Adrenal gland (tissue), 12 donors: Measurements from ENCODE around the gene TKT. TPM values are rescaled to one million over a fixed set of nuclear protein-coding genes. Genes with fewer than 3 reads are reported as not detected.
A peak's percentile ranks its signal among the peaks of the same experiment; 100 is the strongest.
"Not testable (repeated sequence)": the region's sequence is repeated elsewhere in the genome, so short reads cannot be mapped to it uniquely, and the experiment has no call there.

Source experiments
- DNase-seq, 7 donors: peaks; one replicate each; pipeline ENCODE4 v3.0.0-alpha.2; 2019 to 2020
- H3K27ac ChIP-seq, 5 donors: fragments of 200-600 bp; sonication (generic) in 4 of 5; 1 replicate in 3 of 5; 2 replicates in 2 of 5; pipeline versions ENCODE4 v1.5.1 to v1.8.0; 2016 to 2020; ENCODE audit warnings: mild to moderate bottlenecking in 1 of 5
- H3K27me3 ChIP-seq: fragments of 200-600 bp; 2 replicates; pipeline ENCODE4 v1.8.0; 2021
- H3K36me3 ChIP-seq, 2 donors: fragments of 200-600 bp; replicated peaks in 1 of 2; 1 replicate in 1 of 2; 2 replicates in 1 of 2; pipeline versions ENCODE4 v1.5.1 to v1.8.0; 2018 to 2022
- H3K4me1 ChIP-seq, 2 donors: fragments of 200-600 bp; replicated peaks in 1 of 2; 1 replicate in 1 of 2; 2 replicates in 1 of 2; pipeline versions ENCODE4 v1.5.1 to v1.8.0; 2018 to 2021
- H3K4me3 ChIP-seq, 4 donors: fragments of 200-600 bp; sonication (generic) in 3 of 4; one replicate each; pipeline ENCODE4 v1.5.1; 2016 to 2018
- H3K9me3 ChIP-seq, 3 donors: fragments of 200-600 bp; sonication (generic) in 1 of 3; replicated peaks in 1 of 3; 1 replicate in 2 of 3; 2 replicates in 1 of 3; pipeline versions ENCODE4 v1.5.1 to v1.8.0; 2016 to 2021
- POLR2A ChIP-seq, 2 donors: fragments of 450-650 bp; IDR thresholded peaks; one replicate each; pipeline ENCODE4 v1.6.1; 2017; ENCODE audit warnings: antibody characterized with exemption in 2 of 2, mild to moderate bottlenecking in 2 of 2, moderate library complexity in 1 of 2
- WGBS, 4 donors: extraction: QIAGEN DNeasy Blood & Tissue Kit in 2 of 4; methylation state at CpG; one replicate each; pipeline versions ENCODE4 v1.1.5 to v1.1.7; 2013 to 2017; 5-methylcytosine and 5-hydroxymethylcytosine counted together
- intact Hi-C, 2 donors: fragments of 100-400 bp; cut with DNase I; formaldehyde crosslinking; loops; one replicate each; pipeline versions ENCODE4 v1.14.1 to v1.15.0; 2022 to 2023
- polyA plus RNA-seq, 3 donors: library from polyadenylated mRNA; stranded (reverse); fragments of 200-250 nt in 2 of 3; fragments of 350-450 nt in 1 of 3; fragmentation: Illumina TruSeq in 1 of 3; extraction: RNeasy Lipid Tissue Mini Kit (QIAGEN cat#74804) in 1 of 3; gene quantifications; one replicate each; pipeline ENCODE4 v1.2.3, GENCODE V29; 2013 to 2014
- total RNA-seq, 9 donors: library from RNA; depleted of rRNA in 4 of 9; stranded (reverse); fragments of >200 nt in 4 of 9; fragments of 120-200 nt in 1 of 9; fragmentation: NEBNext Ultra II Directional in 1 of 9; extraction: Animal tissue kit (Norgen Biotek cat#: 25700) in 1 of 9; gene quantifications; one replicate each; pipeline versions ENCODE4 v1.1.0 to v1.2.4, GENCODE V29; 2013 to 2023
- TF ChIP-seq, protein P1 (sequence below), 6 experiments: fragments of 450-650 bp in 4 of 6; fragments of 200-600 bp in 2 of 6; sonication (generic) in 1 of 6; IDR thresholded peaks; 1 replicate in 5 of 6; 2 replicates in 1 of 6; pipeline versions ENCODE4 v1.5.1 to v1.8.0; 2016 to 2021; ENCODE audit warnings: antibody characterized with exemption in 6 of 6, mild to moderate bottlenecking in 2 of 6, moderate library complexity in 1 of 6
- donor health status: healthy with polysubstance abuse.
- donor health status: Bipolar disorder and iron deficiency.
- donor health status: DM: yes; HTN: yes; CAD: no.
- donor health status: DM: no; HTN: no; CAD: no.
- donor health status: DM: no; HTN: no; CAD: no.
- donor health status: DM: yes; HTN: yes; CAD: no.

Gene TKT
- total and polyA plus RNA-seq, 12 donors, result 131 to 516 (median 276) TPM

DNA sequence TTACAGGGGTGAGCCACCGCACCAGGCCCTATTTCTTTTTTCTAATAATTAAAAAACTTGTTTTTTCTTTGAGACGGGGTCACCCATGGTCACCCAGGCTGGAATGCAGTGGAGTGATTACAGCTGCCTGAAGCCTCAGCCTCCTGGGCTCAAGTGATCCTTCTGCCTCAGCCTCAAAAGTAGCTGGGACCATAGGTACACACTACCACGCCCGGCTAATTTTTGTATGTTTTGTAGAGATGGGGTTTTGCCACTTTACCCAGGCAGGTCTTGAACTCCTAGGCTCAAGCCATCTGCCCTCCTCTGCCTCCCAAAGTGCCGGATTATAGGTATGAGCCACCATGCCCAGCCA, 858 bp upstream of the TKT start:
- Histone ChIP-seq H3K36me3 (no peaks in the 10 kb centered on the region), H3K27me3 (no peaks in the 10 kb centered on the region), H3K9me3 (no peaks in the 10 kb centered on the region), H3K4me1 (peaks cover 24 to 30% of the 10 kb centered on the region in 2 donors), H3K4me3 (no peak overlapping the region), H3K27ac (no peak overlapping the region)
- 81 to 89% (median 82%) methylated on average over 5 of the region's 5 CpGs for WGBS, 4 donors
- TF ChIP-seq, protein P1, sequence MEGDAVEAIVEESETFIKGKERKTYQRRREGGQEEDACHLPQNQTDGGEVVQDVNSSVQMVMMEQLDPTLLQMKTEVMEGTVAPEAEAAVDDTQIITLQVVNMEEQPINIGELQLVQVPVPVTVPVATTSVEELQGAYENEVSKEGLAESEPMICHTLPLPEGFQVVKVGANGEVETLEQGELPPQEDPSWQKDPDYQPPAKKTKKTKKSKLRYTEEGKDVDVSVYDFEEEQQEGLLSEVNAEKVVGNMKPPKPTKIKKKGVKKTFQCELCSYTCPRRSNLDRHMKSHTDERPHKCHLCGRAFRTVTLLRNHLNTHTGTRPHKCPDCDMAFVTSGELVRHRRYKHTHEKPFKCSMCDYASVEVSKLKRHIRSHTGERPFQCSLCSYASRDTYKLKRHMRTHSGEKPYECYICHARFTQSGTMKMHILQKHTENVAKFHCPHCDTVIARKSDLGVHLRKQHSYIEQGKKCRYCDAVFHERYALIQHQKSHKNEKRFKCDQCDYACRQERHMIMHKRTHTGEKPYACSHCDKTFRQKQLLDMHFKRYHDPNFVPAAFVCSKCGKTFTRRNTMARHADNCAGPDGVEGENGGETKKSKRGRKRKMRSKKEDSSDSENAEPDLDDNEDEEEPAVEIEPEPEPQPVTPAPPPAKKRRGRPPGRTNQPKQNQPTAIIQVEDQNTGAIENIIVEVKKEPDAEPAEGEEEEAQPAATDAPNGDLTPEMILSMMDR (IDR thresholded peaks at IDR 0.05), result no peak
- TF ChIP-seq POLR2A (IDR thresholded peaks at IDR 0.05), result no peak
- intact Hi-C loops, result no loop called here
- no peak for DNase-seq

DNA sequence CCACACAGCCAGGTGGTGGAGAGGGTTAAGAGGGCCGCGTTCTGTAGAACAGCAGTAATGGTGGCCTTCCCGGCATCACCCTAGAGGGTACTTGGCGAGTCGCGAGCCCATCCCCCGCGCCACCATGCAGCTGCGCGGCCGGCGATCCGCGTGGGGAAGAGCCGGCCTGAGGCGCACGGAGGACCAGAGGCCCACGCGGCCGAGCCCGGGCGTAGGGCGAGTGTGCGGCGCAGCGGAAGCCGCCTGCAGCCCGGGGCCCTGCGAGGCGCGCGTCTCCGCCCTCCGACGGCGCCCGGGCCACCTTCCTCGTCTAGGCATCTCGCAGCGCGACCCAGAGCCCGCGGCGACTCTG, 423 bp downstream of the TKT start:
- H3K9me3 ChIP-seq, result no peaks in the 10 kb centered on the region
- DNase-seq, result peak in 2 of 7 donors; percentile 33 to 44
- H3K4me1 ChIP-seq, result peaks cover 33 to 43% of the 10 kb centered on the region in 2 donors
- H3K27me3 ChIP-seq, result no peaks in the 10 kb centered on the region
- intact Hi-C loops, result no loop called here
- TF ChIP-seq, protein P1 (IDR thresholded peaks at IDR 0.05), result no peak
- no peak for TF ChIP-seq POLR2A (IDR thresholded peaks at IDR 0.05)
- H3K36me3 ChIP-seq, result no peaks in the 10 kb centered on the region
- H3K4me3 ChIP-seq, result peak overlapping the region; percentile 19 to 100 (median 84)
- H3K27ac ChIP-seq, result peak overlapping the region; percentile 60 to 96 (median 81)
- WGBS, 4 donors, result 0 to 1% methylated on average over 34 to 44 of the region's 44 CpGs; no CpG with 5 or more reads in 2 of the 4 donors

DNA sequence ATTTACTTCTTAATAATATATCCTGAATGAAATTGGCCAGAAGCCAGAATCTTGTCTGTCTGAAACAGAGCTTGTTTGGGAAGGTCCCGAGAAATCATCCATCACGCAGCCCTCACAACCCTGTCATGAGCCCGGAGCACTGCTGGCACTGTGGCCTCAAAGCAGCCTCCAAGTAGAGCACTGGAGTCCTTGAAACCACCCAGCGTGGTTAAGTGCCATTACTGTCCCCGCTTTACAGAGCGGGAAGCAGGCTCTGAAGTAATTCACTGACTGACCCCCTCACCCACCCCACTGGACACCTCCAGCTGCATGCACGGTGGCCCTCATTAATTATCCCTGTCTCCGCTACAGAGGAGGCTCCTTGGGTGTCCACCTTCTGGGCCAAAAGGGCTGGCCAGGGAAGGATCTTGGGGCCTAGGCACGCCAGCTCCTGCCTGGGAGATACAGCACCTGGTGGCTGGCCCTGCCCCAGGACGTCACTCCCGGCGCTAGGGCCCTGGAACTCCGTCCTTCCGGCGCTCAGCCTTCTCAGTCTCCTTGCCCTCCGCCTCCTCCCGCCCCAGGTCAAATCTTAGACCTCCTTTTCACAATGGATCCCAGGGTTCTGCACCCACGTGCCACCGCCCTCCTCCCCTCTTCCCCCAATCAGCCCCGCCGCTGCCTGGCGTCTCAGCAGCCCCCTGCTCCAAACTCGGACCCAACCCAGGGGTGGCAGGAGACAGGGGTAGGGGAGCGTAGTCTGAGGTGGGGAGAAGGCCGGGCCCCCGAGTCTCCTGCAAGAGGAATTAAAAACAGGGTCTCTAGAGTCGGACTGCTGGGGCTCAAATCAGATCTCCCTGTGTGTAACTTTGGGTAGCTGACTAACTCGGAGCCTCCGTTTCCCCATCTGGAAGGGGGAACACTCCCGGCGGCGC, 1.1 kb downstream of the TKT start:
- TF ChIP-seq, protein P1 (IDR thresholded peaks at IDR 0.05), result no peak
- TF ChIP-seq POLR2A (IDR thresholded peaks at IDR 0.05), result peak in 1 of 2 donors; percentile 30
- no peaks in the 10 kb centered on the region for H3K27me3 ChIP-seq
- 1 to 3% (median 1%) methylated on average over 21 to 32 of the region's 32 CpGs for WGBS, 4 donors
- peak; percentile 69 to 85 (median 75) for DNase-seq
- peak overlapping the region; percentile 60 to 96 (median 81) for H3K27ac ChIP-seq
- intact Hi-C loops, result no loop called here
- peak overlapping the region; percentile 19 to 100 (median 84) for H3K4me3 ChIP-seq
- H3K36me3 ChIP-seq, result no peaks in the 10 kb centered on the region
- peaks cover 33 to 49% of the 10 kb centered on the region in 2 donors for H3K4me1 ChIP-seq
- H3K9me3 ChIP-seq, result no peaks in the 10 kb centered on the region

DNA sequence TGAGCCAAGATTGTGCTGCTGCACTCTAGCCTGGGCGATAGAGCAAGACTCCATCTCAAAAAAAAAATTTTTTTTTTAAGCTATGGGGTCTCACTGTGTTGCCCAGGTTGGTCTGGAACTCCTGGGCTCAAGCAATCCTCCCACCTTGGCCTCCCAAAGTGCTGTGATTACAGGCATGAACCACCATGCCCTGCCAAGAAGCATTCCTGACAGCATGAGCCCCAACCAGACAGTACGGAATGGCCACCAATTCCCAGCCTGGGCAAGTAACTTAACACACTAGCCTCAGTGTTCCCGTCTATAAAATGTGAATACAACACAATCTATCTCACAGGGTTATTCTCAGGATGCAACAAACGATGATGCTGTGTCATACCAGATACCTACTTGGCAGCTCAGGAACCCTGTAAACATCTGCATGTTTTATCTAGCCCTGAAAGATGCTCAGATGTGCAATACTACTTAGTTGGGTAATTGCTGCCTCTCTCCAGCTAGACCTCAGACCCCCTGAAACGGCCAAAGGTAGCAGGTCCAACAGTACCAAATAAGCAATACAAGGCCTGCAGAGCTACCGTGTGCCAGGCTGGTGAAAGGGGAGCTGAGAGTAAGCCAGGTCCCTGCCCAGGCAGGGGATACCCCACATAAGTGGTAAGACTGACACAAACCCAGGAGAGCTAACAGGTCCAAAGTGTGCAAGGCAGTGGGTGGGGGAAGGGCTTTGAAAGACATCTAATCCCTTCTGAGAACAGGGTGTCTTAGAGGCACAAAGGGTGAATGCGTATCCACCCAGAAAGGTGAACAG, 1.9 kb downstream of the TKT start:
- Histone ChIP-seq H3K4me1 (peaks cover 38 to 55% of the 10 kb centered on the region in 2 donors), H3K27ac (peak overlapping the region in 4 of 5 donors; percentile 60 to 96 (median 82)), H3K9me3 (no peaks in the 10 kb centered on the region), H3K27me3 (no peaks in the 10 kb centered on the region), H3K4me3 (peak overlapping the region in 2 of 4 donors; percentile 86 to 100), H3K36me3 (no peaks in the 10 kb centered on the region)
- no peak for DNase-seq
- intact Hi-C loops, result no loop called here
- 54 to 60% (median 57%) methylated on average over 5 to 7 of the region's 7 CpGs for WGBS, 4 donors
- TF ChIP-seq, protein P1 (IDR thresholded peaks at IDR 0.05), result no peak
- TF ChIP-seq POLR2A (IDR thresholded peaks at IDR 0.05), result no peak

DNA sequence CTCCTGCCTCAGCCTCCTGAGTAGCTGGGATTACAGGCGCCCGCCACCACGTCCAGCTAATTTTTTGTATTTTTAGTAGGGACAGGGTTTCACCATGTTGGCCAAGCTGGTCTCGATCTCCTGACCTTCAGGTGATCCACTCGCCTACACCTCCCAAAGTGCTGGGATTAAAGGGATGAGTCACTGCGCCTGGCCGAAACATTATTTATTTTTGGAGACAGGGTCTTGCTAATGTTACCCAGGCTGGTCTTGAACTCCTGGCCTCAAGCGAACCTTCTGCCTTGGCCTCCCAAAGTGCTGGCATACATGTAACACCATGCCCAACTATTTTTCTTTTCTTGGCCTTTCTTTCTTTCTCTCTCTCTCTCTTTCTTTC, 2.9 kb downstream of the TKT start:
- DNase-seq, H3K27me3 ChIP-seq, H3K36me3 ChIP-seq, intact Hi-C loops, H3K9me3 ChIP-seq: not testable (repeated sequence)
- Histone ChIP-seq H3K4me3 (peak overlapping the region in 1 of 4 donors; percentile 100), H3K4me1 (peaks cover 42 to 62% of the 10 kb centered on the region in 2 donors), H3K27ac (peak overlapping the region in 3 of 5 donors; percentile 4 to 96 (median 6))
- WGBS, 4 donors, result 76 to 79% (median 78%) methylated on average over 8 of the region's 8 CpGs
